ENCODE results near the gene SLC25A46.

Gene SLC25A46

DNA sequence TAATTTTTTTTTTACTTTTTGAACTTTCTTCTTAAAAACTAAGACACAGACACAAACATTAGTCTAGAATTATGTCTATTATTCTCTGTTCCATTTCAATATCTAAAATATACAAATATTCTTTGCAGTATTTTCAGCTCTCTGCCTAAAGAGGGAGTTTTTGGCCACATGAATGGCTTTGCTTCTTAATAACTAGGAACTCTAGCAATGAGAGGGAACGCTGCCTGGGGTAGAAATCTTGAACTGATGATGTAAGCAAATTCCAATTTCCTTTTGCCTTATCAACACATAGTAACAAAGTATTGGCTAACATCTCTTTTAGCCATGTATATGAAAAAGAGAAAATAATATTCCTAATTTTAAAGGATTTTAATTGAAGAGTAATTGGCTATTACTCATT lies 51.9 kb downstream of the SLC25A46 start:
- H3K4me2 ChIP-seq (ENCODE audit: low read length), result no peak overlapping the region
- no peaks in the 10 kb centered on the region for H3K27me3 ChIP-seq (ENCODE audit: control insufficient read depth, insufficient read depth, low read length)
- no peak overlapping the region for H3K4me3 ChIP-seq (ENCODE audit: low read depth, low read length)
- H2AFZ ChIP-seq, result no peak overlapping the region
- no peak overlapping the region for H3K9ac ChIP-seq
- TF ChIP-seq, protein P1, sequence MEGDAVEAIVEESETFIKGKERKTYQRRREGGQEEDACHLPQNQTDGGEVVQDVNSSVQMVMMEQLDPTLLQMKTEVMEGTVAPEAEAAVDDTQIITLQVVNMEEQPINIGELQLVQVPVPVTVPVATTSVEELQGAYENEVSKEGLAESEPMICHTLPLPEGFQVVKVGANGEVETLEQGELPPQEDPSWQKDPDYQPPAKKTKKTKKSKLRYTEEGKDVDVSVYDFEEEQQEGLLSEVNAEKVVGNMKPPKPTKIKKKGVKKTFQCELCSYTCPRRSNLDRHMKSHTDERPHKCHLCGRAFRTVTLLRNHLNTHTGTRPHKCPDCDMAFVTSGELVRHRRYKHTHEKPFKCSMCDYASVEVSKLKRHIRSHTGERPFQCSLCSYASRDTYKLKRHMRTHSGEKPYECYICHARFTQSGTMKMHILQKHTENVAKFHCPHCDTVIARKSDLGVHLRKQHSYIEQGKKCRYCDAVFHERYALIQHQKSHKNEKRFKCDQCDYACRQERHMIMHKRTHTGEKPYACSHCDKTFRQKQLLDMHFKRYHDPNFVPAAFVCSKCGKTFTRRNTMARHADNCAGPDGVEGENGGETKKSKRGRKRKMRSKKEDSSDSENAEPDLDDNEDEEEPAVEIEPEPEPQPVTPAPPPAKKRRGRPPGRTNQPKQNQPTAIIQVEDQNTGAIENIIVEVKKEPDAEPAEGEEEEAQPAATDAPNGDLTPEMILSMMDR (IDR thresholded peaks at IDR 0.05), result no peak
- H3K79me2 ChIP-seq, result no peaks in the 10 kb centered on the region
- no peaks in the 10 kb centered on the region for H3K9me3 ChIP-seq (ENCODE audit: control insufficient read depth, low read length)
- H3K36me3 ChIP-seq (ENCODE audit: control insufficient read depth, insufficient read depth, low read length), result no peaks in the 10 kb centered on the region
- no peaks in the 10 kb centered on the region for H3K4me1 ChIP-seq
- no peak overlapping the region for H3K27ac ChIP-seq

DNA sequence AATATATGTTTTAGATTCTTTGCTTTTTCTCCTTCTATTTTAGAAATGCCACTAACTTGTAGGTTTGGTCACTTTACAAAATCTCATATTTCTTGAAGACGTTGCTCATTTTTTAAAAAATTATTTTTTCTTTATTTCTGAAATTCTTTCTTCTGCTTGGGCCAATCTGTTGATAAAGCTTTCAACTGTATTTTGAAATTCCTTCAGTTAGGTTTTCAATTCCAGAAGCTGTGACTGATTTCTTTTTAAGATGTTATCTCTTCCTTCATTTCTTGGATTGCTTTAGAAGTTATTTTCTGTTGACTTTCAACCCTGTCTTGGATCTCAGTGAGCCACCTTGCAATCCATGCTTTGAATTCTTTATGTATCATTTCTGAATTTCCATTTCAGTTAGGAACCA lies 64.2 kb downstream of the SLC25A46 start:
- Histone ChIP-seq H3K27me3 (ENCODE audit: control insufficient read depth, insufficient read depth, low read length) (no peaks in the 10 kb centered on the region), H3K79me2 (no peaks in the 10 kb centered on the region), H3K36me3 (ENCODE audit: control insufficient read depth, insufficient read depth, low read length) (no peaks in the 10 kb centered on the region), H3K4me1 (no peaks in the 10 kb centered on the region), H2AFZ (no peak overlapping the region), H3K27ac (no peak overlapping the region), H3K4me3 (ENCODE audit: low read depth, low read length) (no peak overlapping the region), H3K4me2 (ENCODE audit: low read length) (no peak overlapping the region), H3K9me3 (ENCODE audit: control insufficient read depth, low read length) (no peaks in the 10 kb centered on the region), H3K9ac (no peak overlapping the region)
- TF ChIP-seq, protein P1 (IDR thresholded peaks at IDR 0.05), result no peak

DNA sequence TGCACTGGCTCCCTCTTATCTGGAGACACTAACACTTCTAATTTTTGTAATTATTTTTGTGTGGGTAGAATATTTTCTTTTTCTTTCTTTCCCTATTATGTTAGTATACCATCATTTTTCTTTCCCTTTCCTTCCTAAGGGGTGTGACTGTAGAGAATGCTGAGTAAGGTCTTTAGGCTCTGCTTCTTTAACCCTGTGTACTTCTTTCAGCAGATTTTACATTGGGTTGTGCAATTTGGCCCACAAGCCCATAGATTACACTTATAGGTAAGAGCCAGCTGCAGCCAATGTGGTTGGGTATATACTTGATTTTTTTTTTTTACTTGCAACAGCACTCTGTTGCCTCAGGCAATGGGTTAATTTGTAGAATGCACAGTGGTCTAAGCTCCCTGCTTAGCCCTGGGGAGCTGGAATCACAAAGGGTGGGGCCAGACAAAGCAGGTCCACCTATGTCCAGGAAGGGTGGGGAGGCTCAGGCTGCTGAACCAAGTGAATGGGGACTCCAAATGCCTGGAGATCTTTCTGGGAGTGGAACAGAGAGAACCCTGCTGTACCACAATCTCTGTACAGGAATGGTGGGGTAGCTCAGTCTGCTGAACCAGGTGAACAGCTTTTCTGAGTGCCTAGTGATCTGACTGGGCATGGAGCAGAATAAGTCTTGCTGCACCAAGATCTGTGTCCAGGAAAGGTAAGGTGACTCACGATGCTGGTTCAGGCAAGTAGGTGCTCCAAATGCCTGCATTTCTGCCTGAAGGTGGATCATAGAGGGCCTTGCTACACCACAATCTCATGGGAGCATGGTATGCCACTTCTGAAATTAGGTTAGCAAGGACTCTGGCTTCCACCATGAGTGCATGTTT lies 64.9 kb downstream of the SLC25A46 start:
- no peak overlapping the region for H3K27ac ChIP-seq
- no peaks in the 10 kb centered on the region for H3K9me3 ChIP-seq (ENCODE audit: control insufficient read depth, low read length)
- no peak overlapping the region for H3K4me3 ChIP-seq (ENCODE audit: low read depth, low read length)
- H3K27me3 ChIP-seq (ENCODE audit: control insufficient read depth, insufficient read depth, low read length), result no peaks in the 10 kb centered on the region
- no peak overlapping the region for H3K9ac ChIP-seq
- H3K36me3 ChIP-seq (ENCODE audit: control insufficient read depth, insufficient read depth, low read length), result no peaks in the 10 kb centered on the region
- H3K4me2 ChIP-seq (ENCODE audit: low read length), result no peak overlapping the region
- H3K4me1 ChIP-seq, result no peaks in the 10 kb centered on the region
- TF ChIP-seq, protein P1 (IDR thresholded peaks at IDR 0.05), result no peak
- H3K79me2 ChIP-seq, result no peaks in the 10 kb centered on the region
- no peak overlapping the region for H2AFZ ChIP-seq

DNA sequence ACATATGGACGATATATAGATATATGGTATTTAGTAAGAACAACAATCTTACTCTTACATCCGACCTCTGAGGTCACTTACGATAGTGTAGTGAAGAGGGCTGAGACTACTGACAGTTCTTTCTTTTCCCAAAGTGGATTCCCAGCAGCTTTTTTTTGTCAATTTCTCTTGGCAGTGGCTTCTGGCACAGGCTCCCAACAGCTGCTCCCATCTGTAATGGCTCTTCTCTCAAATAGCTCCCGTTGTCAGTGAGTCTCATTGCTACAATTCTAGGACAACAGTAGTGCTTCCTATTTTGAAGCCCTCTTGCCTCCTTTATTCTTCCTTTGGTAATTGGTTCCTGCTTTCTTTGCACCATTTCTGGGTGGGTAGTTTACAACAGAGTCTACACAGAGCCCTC lies 68.4 kb downstream of the SLC25A46 start:
- no peaks in the 10 kb centered on the region for H3K27me3 ChIP-seq (ENCODE audit: control insufficient read depth, insufficient read depth, low read length)
- TF ChIP-seq, protein P1 (IDR thresholded peaks at IDR 0.05), result no peak

DNA sequence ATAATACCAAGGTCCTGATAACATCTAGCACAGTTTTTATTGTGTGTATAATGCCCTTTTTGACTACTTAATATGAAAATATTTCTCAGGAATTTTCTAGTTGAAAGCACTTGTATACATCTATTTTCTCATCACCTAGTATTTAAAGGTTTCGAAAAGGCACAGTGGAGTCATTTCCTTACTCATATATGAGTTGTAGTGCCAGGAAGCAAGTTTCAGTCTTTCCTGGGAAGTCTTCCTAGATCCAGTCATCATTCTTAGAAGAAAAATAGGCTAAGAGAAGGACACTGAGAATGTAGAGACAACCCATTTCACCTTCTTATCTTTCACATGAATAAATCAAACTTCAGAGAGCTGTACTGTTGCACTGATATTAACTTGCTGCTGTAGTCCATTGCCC lies 70.2 kb downstream of the SLC25A46 start:
- no peaks in the 10 kb centered on the region for H3K9me3 ChIP-seq (ENCODE audit: control insufficient read depth, low read length)
- no peak overlapping the region for H3K9ac ChIP-seq
- no peak overlapping the region for H3K27ac ChIP-seq
- H2AFZ ChIP-seq, result no peak overlapping the region
- H3K4me2 ChIP-seq (ENCODE audit: low read length), result no peak overlapping the region
- H3K36me3 ChIP-seq (ENCODE audit: control insufficient read depth, insufficient read depth, low read length), result no peaks in the 10 kb centered on the region
- no peaks in the 10 kb centered on the region for H3K4me1 ChIP-seq
- TF ChIP-seq, protein P1 (IDR thresholded peaks at IDR 0.05), result no peak
- no peak overlapping the region for H3K4me3 ChIP-seq (ENCODE audit: low read depth, low read length)
- no peaks in the 10 kb centered on the region for H3K27me3 ChIP-seq (ENCODE audit: control insufficient read depth, insufficient read depth, low read length)
- no peaks in the 10 kb centered on the region for H3K79me2 ChIP-seq

More for the DNA sequence above, 68.4 kb downstream of the SLC25A46 start:
- no peaks in the 10 kb centered on the region for H3K9me3 ChIP-seq (ENCODE audit: control insufficient read depth, low read length)
- H3K9ac ChIP-seq, result no peak overlapping the region
- no peak overlapping the region for H3K27ac ChIP-seq
- no peaks in the 10 kb centered on the region for H3K79me2 ChIP-seq
- no peak overlapping the region for H3K4me3 ChIP-seq (ENCODE audit: low read depth, low read length)
- H3K36me3 ChIP-seq (ENCODE audit: control insufficient read depth, insufficient read depth, low read length), result no peaks in the 10 kb centered on the region
- no peak overlapping the region for H2AFZ ChIP-seq
- no peak overlapping the region for H3K4me2 ChIP-seq (ENCODE audit: low read length)
- H3K4me1 ChIP-seq, result no peaks in the 10 kb centered on the region

Measured in parathyroid adenoma (tissue), 2 donors.